Breast epithelium (tissue), 3 donors: ENCODE data around the gene SRSF10.
A peak's percentile ranks its signal among the peaks of the same experiment; 100 is the strongest.

Experiments
- POLR2A ChIP-seq: fragments of 450-650 bp; IDR thresholded peaks from one replicate; pipeline ENCODE4 v1.6.1; 2016; ENCODE audit warnings: antibody characterized with exemption, mild to moderate bottlenecking, moderate library complexity
- POLR2AphosphoS5 ChIP-seq, 3 donors: sonication (generic); formaldehyde crosslinking; IDR thresholded peaks; one replicate each; pipeline ENCODE4 v1.6.1; 2017; ENCODE audit warnings: antibody characterized with exemption in 3 of 3
- TF ChIP-seq, protein P1 (sequence below), 3 donors: fragments of 450-650 bp; IDR thresholded peaks; one replicate each; pipeline ENCODE4 v1.5.1; 2016 to 2017; ENCODE audit warnings: antibody characterized with exemption in 3 of 3, mild to moderate bottlenecking in 3 of 3, moderate library complexity in 3 of 3

DNA sequence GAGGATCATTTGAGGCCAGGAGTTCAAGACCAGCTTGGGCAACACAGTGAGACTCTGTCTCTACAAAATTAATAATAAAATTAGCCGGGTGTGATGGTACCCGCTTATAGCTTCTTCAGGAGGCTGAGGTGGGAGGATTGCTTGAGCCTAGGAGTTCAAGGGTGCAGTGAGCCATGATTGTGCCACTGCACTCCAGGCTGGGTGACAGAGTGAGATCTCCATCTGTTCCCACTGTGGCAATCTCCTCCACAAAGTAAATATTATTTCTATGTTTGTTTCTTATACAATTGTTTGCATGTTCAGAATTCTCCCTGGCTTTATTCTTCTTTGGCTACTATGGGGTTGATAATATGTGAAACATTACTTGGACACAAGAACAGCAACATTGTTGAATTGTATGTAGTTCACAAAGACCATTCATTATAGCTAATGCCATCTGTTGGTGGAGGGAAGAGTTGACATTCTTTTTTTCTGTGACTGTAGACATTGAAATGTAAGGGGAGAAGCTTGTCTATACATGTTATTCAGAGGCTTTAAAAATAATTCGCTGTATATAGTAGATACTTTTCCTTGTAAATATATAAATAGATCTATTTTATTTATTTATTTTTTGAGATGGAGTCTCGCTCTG is 47.8 kb upstream of the SRSF10 start:
- TF ChIP-seq POLR2A (no peak), POLR2AphosphoS5 (IDR thresholded peaks at IDR 0.05) (no peak)
- TF ChIP-seq, protein P1, sequence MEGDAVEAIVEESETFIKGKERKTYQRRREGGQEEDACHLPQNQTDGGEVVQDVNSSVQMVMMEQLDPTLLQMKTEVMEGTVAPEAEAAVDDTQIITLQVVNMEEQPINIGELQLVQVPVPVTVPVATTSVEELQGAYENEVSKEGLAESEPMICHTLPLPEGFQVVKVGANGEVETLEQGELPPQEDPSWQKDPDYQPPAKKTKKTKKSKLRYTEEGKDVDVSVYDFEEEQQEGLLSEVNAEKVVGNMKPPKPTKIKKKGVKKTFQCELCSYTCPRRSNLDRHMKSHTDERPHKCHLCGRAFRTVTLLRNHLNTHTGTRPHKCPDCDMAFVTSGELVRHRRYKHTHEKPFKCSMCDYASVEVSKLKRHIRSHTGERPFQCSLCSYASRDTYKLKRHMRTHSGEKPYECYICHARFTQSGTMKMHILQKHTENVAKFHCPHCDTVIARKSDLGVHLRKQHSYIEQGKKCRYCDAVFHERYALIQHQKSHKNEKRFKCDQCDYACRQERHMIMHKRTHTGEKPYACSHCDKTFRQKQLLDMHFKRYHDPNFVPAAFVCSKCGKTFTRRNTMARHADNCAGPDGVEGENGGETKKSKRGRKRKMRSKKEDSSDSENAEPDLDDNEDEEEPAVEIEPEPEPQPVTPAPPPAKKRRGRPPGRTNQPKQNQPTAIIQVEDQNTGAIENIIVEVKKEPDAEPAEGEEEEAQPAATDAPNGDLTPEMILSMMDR (IDR thresholded peaks at IDR 0.05), result peak in 2 of 3 donors; percentile 47 to 60
